Measurements from ENCODE around the gene GH1. TPM values are rescaled to one million over a fixed set of nuclear protein-coding genes. Genes with fewer than 3 reads are reported as not detected.
"Not testable (repeated sequence)": the region's sequence is repeated elsewhere in the genome, so short reads cannot be mapped to it uniquely, and the experiment has no call there.

Gene GH1
- total RNA-seq (2022): not detected in 2 replicates
- Bru-seq, nascent RNA: not detected
- BruChase-seq, experiment 1, labeled RNA remaining after a 6-hour chase: not detected
- not detected for BruChase-seq, experiment 2, labeled RNA remaining after a 2-hour chase
- long read RNA-seq: 0 reads

- H3K4me3 Mint-ChIP-seq (ENCODE audit: unreplicated experiment); H3K9me3 Mint-ChIP-seq (ENCODE audit: unreplicated experiment); POLR2A ChIA-PET; H3K36me3 Mint-ChIP-seq (ENCODE audit: insufficient read depth, unreplicated experiment); BruUV-seq (replicated peaks); H3K27ac Mint-ChIP-seq (ENCODE audit: low read depth, unreplicated experiment); DNase-seq (ENCODE audit: unreplicated experiment); H3K4me1 Mint-ChIP-seq (ENCODE audit: insufficient read depth, unreplicated experiment): not testable (repeated sequence)
- H3K27me3 Mint-ChIP-seq (ENCODE audit: insufficient read depth, unreplicated experiment): peaks cover 13% of the 10 kb centered on the region
- CTCF ChIA-PET: interaction anchor here (0.5 to 5.0 kb wide), 31 partner anchors 8 to 501 kb away, joined by 3 to 63 read pairs (median 5); partner anchors contain the start of genes CD79B and CSHL1
- intact Hi-C loops (cut with micrococcal nuclease): loop anchor here (1.0 to 10.0 kb wide), 4 partner anchors 72 to 366 kb away; no protein-coding TSS in a partner anchor
Observed at GRCh38 chr17:63918789-63919305, at the start of gene GH1. GH1 (minus strand) TSS chr17:63918839; CDS start chr17:63918776, 63 bp downstream.

GRCh38 chr17:63967953-63968352 is 49.3 kb upstream of the GH1 start:
- no peak for DNase-seq (ENCODE audit: unreplicated experiment)
- Mint-ChIP-seq H3K4me1 (ENCODE audit: insufficient read depth, unreplicated experiment) (no peaks in the 10 kb centered on the region), H3K36me3 (ENCODE audit: insufficient read depth, unreplicated experiment) (no peaks in the 10 kb centered on the region), H3K9me3 (ENCODE audit: unreplicated experiment) (no peaks in the 10 kb centered on the region), H3K4me3 (ENCODE audit: unreplicated experiment) (no peak overlapping the region), H3K27me3 (ENCODE audit: insufficient read depth, unreplicated experiment) (no peaks in the 10 kb centered on the region), H3K27ac (ENCODE audit: low read depth, unreplicated experiment) (no peak overlapping the region)
- intact Hi-C loops (cut with micrococcal nuclease): no loop called here
- ChIA-PET CTCF (interaction anchor here (1.1 to 1.5 kb wide), 2 partner anchors 17 to 22 kb away, joined by 4 to 5 read pairs; no protein-coding TSS in a partner anchor), POLR2A (no interaction called here)
- BruUV-seq (replicated peaks): no TSS peak
- no peak for TF ChIP-seq CTCF (IDR thresholded peaks at IDR 0.05; ENCODE audit: unreplicated experiment)

- Mint-ChIP-seq H3K4me1 (ENCODE audit: insufficient read depth, unreplicated experiment) (no peaks in the 10 kb centered on the region), H3K9me3 (ENCODE audit: unreplicated experiment) (no peaks in the 10 kb centered on the region), H3K27me3 (ENCODE audit: insufficient read depth, unreplicated experiment) (no peaks in the 10 kb centered on the region), H3K36me3 (ENCODE audit: insufficient read depth, unreplicated experiment) (no peaks in the 10 kb centered on the region), H3K4me3 (ENCODE audit: unreplicated experiment) (no peak overlapping the region), H3K27ac (ENCODE audit: low read depth, unreplicated experiment) (no peak overlapping the region)
- CTCF ChIA-PET: interaction anchor here (0.6 kb wide), 1 partner anchor 132 kb away, joined by 3 read pairs; no protein-coding TSS in a partner anchor
- no peak for DNase-seq (ENCODE audit: unreplicated experiment)
- TF ChIP-seq CTCF (IDR thresholded peaks at IDR 0.05; ENCODE audit: unreplicated experiment): no peak
- no TSS peak for BruUV-seq (replicated peaks)
- POLR2A ChIA-PET: no interaction called here
- intact Hi-C loops (cut with micrococcal nuclease): no loop called here
Observed at GRCh38 chr17:63966646-63967264, 48.1 kb upstream of the GH1 start.

- intact Hi-C loops (cut with micrococcal nuclease): no loop called here
- no peaks in the 10 kb centered on the region for H3K27me3 Mint-ChIP-seq (ENCODE audit: insufficient read depth, unreplicated experiment)
- ChIA-PET CTCF (interaction anchor here (0.6 to 1.6 kb wide), 2 partner anchors 44 to 1631 kb away, joined by 3 to 4 read pairs; no protein-coding TSS in a partner anchor), POLR2A (no interaction called here)
- H3K36me3 Mint-ChIP-seq (ENCODE audit: insufficient read depth, unreplicated experiment): no peaks in the 10 kb centered on the region
- BruUV-seq (replicated peaks): no TSS peak
- TF ChIP-seq CTCF (IDR thresholded peaks at IDR 0.05; ENCODE audit: unreplicated experiment): no peak
- no peak for DNase-seq (ENCODE audit: unreplicated experiment)
- no peaks in the 10 kb centered on the region for H3K9me3 Mint-ChIP-seq (ENCODE audit: unreplicated experiment)
- no peak overlapping the region for H3K27ac Mint-ChIP-seq (ENCODE audit: low read depth, unreplicated experiment)
- H3K4me3 Mint-ChIP-seq (ENCODE audit: unreplicated experiment): no peak overlapping the region
- H3K4me1 Mint-ChIP-seq (ENCODE audit: insufficient read depth, unreplicated experiment): no peaks in the 10 kb centered on the region
Observed at GRCh38 chr17:63963123-63963522, 44.5 kb upstream of the GH1 start.

All from MCF 10A (cell line).